ENCODE measurements around the gene KRTAP10-1. TPM values are rescaled to one million over a fixed set of nuclear protein-coding genes. Genes with fewer than 3 reads are reported as not detected.

KRTAP10-1 gene
- total RNA-seq, 2 experiments from 2014 or later, result 0.13 TPM; not detected in 1

DNA sequence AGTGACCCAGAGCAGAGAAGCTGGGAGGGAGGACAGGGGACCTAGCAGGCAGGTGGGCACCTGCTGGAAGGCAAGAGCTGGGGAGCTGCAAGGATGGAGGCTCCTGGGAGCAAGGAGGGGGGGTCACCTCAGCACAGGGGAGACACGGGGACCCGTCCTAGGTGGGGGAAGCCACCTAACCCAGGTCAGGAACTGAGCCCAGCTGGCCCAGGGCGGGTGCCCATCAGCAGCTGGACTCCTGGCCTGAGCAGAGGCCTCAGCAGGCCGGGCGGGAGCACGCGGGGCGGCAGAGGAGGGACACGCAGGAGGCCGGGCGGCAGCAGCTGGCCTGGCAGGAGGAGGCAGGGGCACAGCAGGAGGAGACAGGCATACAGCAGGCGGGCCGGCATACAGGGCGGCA, 949 bp downstream of the KRTAP10-1 start:
- H4K20me1 ChIP-seq (ENCODE audit: insufficient read depth, low read length), result no peaks in the 10 kb centered on the region
- CTCF ChIA-PET (ENCODE audit: unreplicated experiment), result no interaction called here
- peaks cover 9% of the 10 kb centered on the region; the same call in 1 of the 2 replicates for H3K9me3 ChIP-seq (ENCODE audit: low read length)
- DNase-seq (ENCODE audit: low spot score), result no peak
- H3K9me2 ChIP-seq (ENCODE audit: insufficient read depth, low read length), result no peaks in the 10 kb centered on the region
- POLR2A ChIA-PET, result no interaction called here
- no TSS peak for BruUV-seq (replicated peaks)
- H3K27ac ChIP-seq (ENCODE audit: low read depth, low read length, poor library complexity, severe bottlenecking), result no peak overlapping the region
- no peak for TF ChIP-seq EZH2phosphoT487 (IDR thresholded peaks at IDR 0.05; ENCODE audit: borderline replicate concordance, low read depth, low read length)
- TF ChIP-seq, protein P1, sequence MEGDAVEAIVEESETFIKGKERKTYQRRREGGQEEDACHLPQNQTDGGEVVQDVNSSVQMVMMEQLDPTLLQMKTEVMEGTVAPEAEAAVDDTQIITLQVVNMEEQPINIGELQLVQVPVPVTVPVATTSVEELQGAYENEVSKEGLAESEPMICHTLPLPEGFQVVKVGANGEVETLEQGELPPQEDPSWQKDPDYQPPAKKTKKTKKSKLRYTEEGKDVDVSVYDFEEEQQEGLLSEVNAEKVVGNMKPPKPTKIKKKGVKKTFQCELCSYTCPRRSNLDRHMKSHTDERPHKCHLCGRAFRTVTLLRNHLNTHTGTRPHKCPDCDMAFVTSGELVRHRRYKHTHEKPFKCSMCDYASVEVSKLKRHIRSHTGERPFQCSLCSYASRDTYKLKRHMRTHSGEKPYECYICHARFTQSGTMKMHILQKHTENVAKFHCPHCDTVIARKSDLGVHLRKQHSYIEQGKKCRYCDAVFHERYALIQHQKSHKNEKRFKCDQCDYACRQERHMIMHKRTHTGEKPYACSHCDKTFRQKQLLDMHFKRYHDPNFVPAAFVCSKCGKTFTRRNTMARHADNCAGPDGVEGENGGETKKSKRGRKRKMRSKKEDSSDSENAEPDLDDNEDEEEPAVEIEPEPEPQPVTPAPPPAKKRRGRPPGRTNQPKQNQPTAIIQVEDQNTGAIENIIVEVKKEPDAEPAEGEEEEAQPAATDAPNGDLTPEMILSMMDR (conservative IDR thresholded peaks at IDR 0.05; ENCODE audit: low read length), result no peak
- intact Hi-C loops (cut with micrococcal nuclease; ENCODE audit: unreplicated experiment), result no loop called here
- no peak overlapping the region for H2AFZ ChIP-seq (ENCODE audit: low read length)
- no peak overlapping the region for H3K4me2 ChIP-seq (ENCODE audit: low read length)
- no peak overlapping the region for H3K4me3 ChIP-seq (ENCODE audit: low read depth, low read length, poor library complexity, severe bottlenecking)
- H3K79me2 ChIP-seq (ENCODE audit: insufficient read depth, low read depth, low read length), result no peaks in the 10 kb centered on the region
- no peaks in the 10 kb centered on the region for H3K4me1 ChIP-seq (ENCODE audit: insufficient read depth, low read length, poor library complexity, severe bottlenecking)
- no peaks in the 10 kb centered on the region for H3K36me3 ChIP-seq (ENCODE audit: insufficient read depth, low read length)

DNA sequence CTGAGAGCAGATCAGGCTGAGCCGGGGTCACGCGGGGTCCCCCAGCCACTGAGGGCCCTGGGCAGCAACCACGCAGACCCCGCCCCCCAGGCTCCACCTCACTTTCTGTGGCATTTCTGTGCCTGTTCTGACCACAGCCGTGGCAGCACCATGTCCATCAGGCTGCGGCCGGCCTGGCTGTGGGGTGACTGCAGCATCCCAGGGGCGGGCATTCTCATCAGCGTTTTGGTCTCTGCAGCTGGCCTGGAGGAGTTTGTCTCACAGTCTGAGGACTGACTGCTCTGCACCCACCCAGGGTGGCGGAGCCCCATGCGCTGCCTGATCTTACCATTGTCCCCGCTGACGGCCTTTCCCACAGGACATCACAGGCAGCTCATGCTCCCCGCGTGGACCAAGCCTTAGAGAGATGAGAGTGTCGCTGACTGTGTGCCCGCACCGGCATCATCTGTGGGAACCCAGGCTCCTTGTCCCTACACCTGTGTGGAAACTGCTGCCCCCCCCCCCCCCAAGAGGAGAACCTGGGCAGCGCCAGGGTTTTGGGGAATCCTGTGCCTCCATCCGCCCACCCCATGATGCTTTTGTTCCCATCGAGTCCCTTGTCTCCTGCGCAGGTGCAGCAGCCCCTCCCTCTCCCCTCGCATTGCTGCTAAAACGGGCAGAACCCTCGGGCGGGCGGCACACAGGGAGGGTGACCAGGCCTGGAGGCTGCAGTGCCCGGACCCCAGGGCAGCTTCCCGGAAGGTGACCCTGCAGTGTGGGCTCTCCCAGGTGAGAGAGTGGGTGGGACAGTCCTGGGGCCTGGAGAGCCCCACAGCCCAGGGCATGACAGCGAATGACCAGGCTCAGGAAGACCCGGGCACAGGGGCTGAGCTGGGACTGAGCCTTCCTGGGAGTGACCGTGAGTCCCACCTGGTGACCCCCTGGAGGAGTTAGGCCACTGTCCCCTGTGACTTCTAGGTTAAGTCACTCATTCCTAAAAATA, 1.8 kb downstream of the KRTAP10-1 start:
- Histone ChIP-seq H3K27ac (ENCODE audit: low read depth, low read length, poor library complexity, severe bottlenecking) (no peak overlapping the region), H2AFZ (ENCODE audit: low read length) (no peak overlapping the region), H3K9me3 (ENCODE audit: low read length) (peaks cover 6% of the 10 kb centered on the region; the same call in 1 of the 2 replicates), H3K4me2 (ENCODE audit: low read length) (no peak overlapping the region), H3K4me3 (ENCODE audit: low read depth, low read length, poor library complexity, severe bottlenecking) (no peak overlapping the region), H3K9me2 (ENCODE audit: insufficient read depth, low read length) (no peaks in the 10 kb centered on the region), H3K4me1 (ENCODE audit: insufficient read depth, low read length, poor library complexity, severe bottlenecking) (no peaks in the 10 kb centered on the region), H3K36me3 (ENCODE audit: insufficient read depth, low read length) (no peaks in the 10 kb centered on the region), H3K79me2 (ENCODE audit: insufficient read depth, low read depth, low read length) (no peaks in the 10 kb centered on the region), H4K20me1 (ENCODE audit: insufficient read depth, low read length) (no peaks in the 10 kb centered on the region)
- no peak for TF ChIP-seq EZH2phosphoT487 (IDR thresholded peaks at IDR 0.05; ENCODE audit: borderline replicate concordance, low read depth, low read length)
- TF ChIP-seq, protein P1 (conservative IDR thresholded peaks at IDR 0.05; ENCODE audit: low read length), result no peak
- no TSS peak for BruUV-seq (replicated peaks)
- DNase-seq (ENCODE audit: low spot score), result no peak
- intact Hi-C loops (cut with micrococcal nuclease; ENCODE audit: unreplicated experiment), result no loop called here
- POLR2A ChIA-PET, result no interaction called here
- CTCF ChIA-PET (ENCODE audit: unreplicated experiment), result no interaction called here

DNA sequence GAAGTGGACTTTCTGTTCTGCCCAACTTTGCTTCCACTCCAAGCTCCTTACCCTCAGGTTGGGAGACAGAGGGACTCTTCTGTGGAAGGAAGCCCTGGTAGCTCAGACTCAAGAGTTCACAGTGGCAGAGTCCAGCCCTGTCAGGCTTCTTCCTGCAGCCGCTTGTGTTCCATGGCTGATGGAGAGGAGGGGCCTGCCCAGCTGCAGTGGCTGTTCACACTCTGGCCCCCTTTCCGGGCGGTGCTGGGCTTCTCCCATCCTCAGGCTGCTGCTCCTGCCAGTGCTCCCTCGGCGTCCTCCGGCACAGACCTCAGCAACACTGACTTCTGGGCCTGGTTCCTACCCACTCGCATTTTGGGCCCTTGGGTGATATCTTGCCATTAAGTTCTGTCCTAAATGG, 4.0 kb downstream of the KRTAP10-1 start:
- DNase-seq (ENCODE audit: low spot score), result no peak
- no peaks in the 10 kb centered on the region for H4K20me1 ChIP-seq (ENCODE audit: insufficient read depth, low read length)
- no peaks in the 10 kb centered on the region for H3K9me2 ChIP-seq (ENCODE audit: insufficient read depth, low read length)
- CTCF ChIA-PET (ENCODE audit: unreplicated experiment), result no interaction called here
- no peak overlapping the region for H3K4me3 ChIP-seq (ENCODE audit: low read depth, low read length, poor library complexity, severe bottlenecking)
- no peak overlapping the region for H3K4me2 ChIP-seq (ENCODE audit: low read length)
- BruUV-seq (replicated peaks), result no TSS peak
- H3K9me3 ChIP-seq (ENCODE audit: low read length), result no peaks in the 10 kb centered on the region
- H3K36me3 ChIP-seq (ENCODE audit: insufficient read depth, low read length), result no peaks in the 10 kb centered on the region
- intact Hi-C loops (cut with micrococcal nuclease; ENCODE audit: unreplicated experiment), result no loop called here
- no peak overlapping the region for H2AFZ ChIP-seq (ENCODE audit: low read length)
- no peak for TF ChIP-seq EZH2phosphoT487 (IDR thresholded peaks at IDR 0.05; ENCODE audit: borderline replicate concordance, low read depth, low read length)
- TF ChIP-seq, protein P1 (conservative IDR thresholded peaks at IDR 0.05; ENCODE audit: low read length), result no peak
- no peaks in the 10 kb centered on the region for H3K4me1 ChIP-seq (ENCODE audit: insufficient read depth, low read length, poor library complexity, severe bottlenecking)
- POLR2A ChIA-PET, result no interaction called here
- H3K79me2 ChIP-seq (ENCODE audit: insufficient read depth, low read depth, low read length), result no peaks in the 10 kb centered on the region
- H3K27ac ChIP-seq (ENCODE audit: low read depth, low read length, poor library complexity, severe bottlenecking), result no peak overlapping the region

All from OCI-LY7 (cell line).